Muscle layer of duodenum (tissue), 2 donors: ENCODE results near the gene ELANE.
"Not testable (repeated sequence)": the region's sequence is repeated elsewhere in the genome, so short reads cannot be mapped to it uniquely, and the experiment has no call there.

ENCODE experiments used
- H3K27ac ChIP-seq: one replicate; pipeline ENCODE4 v1.7.0; 2013; ENCODE audit warnings: mild to moderate bottlenecking, low read length
- H3K27me3 ChIP-seq: one replicate; pipeline ENCODE4 v1.7.0; 2013; ENCODE audit warnings: low read depth, mild to moderate bottlenecking, control low read depth, low read length
- H3K36me3 ChIP-seq, 2 donors: one replicate each; pipeline ENCODE4 v1.7.0; 2013; ENCODE audit warnings: low read length in 2 of 2, control low read depth in 1 of 2, mild to moderate bottlenecking in 1 of 2; ENCODE audit not compliant: insufficient read depth in 2 of 2, control insufficient read depth in 1 of 2
- H3K4me1 ChIP-seq, 2 donors: one replicate each; pipeline ENCODE4 v1.7.0; 2013; ENCODE audit warnings: low read length in 2 of 2, mild to moderate bottlenecking in 2 of 2, control low read depth in 1 of 2, moderate library complexity in 1 of 2; ENCODE audit not compliant: insufficient read depth in 2 of 2, control insufficient read depth in 1 of 2
- H3K4me3 ChIP-seq, 2 donors: one replicate each; pipeline ENCODE4 v1.7.0; 2013; ENCODE audit warnings: low read length in 2 of 2, low read depth in 1 of 2, mild to moderate bottlenecking in 1 of 2
- H3K9me3 ChIP-seq, 2 donors: one replicate each; pipeline ENCODE4 v1.7.0; 2013; ENCODE audit warnings: low read length in 2 of 2, control low read depth in 1 of 2, mild to moderate bottlenecking in 1 of 2; ENCODE audit not compliant: control insufficient read depth in 1 of 2
- donor health status: healthy.

The ELANE gene

DNA sequence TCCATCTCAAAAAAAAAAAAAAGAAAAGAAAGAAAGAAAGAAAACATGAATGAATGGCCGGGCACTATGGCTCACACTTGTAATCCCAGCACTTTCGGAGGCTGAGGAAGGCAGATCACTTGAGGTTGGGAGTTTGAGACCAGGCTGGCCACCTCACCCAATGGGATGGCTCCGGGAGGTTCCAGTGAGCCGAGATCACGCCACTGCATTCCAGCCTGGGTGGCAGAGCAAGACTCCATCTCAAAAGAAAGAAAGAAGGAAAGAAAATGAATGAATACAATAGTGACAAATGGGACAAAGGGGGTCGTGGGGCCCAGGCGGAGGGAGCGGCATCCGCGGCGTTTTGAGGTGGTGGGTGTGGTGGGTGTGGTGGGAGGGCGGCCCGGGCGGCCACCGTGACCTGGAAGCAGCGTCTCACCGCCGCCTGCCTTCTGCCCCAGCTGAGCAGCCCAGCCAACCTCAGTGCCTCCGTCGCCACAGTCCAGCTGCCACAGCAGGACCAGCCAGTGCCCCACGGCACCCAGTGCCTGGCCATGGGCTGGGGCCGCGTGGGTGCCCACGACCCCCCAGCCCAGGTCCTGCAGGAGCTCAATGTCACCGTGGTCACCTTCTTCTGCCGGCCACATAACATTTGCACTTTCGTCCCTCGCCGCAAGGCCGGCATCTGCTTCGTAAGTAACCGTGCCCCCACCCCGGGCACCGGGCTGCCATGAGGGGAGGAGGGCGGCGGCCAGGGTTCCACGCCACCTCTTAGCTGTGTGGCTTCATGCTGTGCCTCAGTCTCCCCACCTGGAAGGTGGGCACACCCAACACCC lies 6.2 kb upstream of the ELANE start:
- H3K27ac ChIP-seq, result no peak overlapping the region
- no peaks in the 10 kb centered on the region for H3K9me3 ChIP-seq
- H3K4me3 ChIP-seq, result no peak overlapping the region
- no peaks in the 10 kb centered on the region for H3K36me3 ChIP-seq
- H3K4me1 ChIP-seq, result peaks cover 0 to 19% of the 10 kb centered on the region in 2 donors
- no peaks in the 10 kb centered on the region for H3K27me3 ChIP-seq

DNA sequence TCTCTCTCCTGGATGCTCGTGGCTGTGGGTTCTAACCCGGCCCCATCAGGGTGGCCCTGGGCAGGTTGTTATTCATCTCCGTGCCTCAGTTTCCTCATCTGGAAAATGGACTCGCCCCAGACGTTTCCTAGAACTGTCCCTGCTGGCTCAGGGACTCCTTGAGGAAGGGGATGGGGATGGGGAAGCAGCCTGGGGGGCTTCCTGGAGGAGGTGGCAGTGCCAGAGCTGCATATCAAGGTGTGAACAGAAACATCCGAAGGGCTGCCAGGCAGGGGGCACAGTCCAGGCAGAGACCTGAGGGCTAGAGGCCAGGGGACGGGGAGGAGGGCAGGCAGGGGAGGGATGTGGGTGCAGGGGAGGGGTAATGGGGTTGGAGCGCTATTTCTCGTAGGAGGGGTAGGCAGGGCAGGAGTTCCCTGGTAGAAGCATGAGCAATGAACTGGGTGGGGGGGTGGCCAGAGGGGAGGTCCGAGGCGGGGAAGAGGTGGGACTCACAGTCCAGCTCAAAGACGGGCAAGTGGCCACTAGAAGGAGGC lies 3.6 kb upstream of the ELANE start:
- no peak overlapping the region for H3K27ac ChIP-seq

DNA sequence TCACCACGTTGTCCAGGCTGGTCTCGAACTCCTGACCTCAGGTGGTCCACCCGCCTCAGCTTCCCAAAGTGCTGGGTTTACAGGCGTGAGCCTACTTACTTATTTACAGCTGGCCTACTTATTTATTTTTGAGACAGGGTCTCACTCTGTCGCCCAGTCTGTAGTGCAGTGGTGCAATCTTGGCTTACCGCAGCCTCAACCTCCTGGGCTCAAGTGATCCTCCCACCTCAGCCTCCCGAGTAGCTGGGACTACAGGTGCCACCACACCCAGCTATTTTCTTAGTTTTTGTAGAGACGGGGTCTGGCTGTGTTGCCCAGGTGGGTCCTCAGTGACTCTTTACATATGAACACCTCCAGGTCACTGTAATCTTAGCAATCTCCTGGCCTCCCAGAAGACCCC lies 2.9 kb upstream of the ELANE start:
- not testable (repeated sequence) for H3K36me3 ChIP-seq, H3K9me3 ChIP-seq, H3K27ac ChIP-seq, H3K4me3 ChIP-seq, H3K27me3 ChIP-seq
- H3K4me1 ChIP-seq, result peaks cover 0 to 17% of the 10 kb centered on the region in 2 donors

More for the DNA sequence above, 3.6 kb upstream of the ELANE start:
- Histone ChIP-seq H3K4me3 (no peak overlapping the region), H3K27me3 (no peaks in the 10 kb centered on the region), H3K36me3 (no peaks in the 10 kb centered on the region), H3K9me3 (no peaks in the 10 kb centered on the region), H3K4me1 (peaks cover 0 to 22% of the 10 kb centered on the region in 2 donors)

DNA sequence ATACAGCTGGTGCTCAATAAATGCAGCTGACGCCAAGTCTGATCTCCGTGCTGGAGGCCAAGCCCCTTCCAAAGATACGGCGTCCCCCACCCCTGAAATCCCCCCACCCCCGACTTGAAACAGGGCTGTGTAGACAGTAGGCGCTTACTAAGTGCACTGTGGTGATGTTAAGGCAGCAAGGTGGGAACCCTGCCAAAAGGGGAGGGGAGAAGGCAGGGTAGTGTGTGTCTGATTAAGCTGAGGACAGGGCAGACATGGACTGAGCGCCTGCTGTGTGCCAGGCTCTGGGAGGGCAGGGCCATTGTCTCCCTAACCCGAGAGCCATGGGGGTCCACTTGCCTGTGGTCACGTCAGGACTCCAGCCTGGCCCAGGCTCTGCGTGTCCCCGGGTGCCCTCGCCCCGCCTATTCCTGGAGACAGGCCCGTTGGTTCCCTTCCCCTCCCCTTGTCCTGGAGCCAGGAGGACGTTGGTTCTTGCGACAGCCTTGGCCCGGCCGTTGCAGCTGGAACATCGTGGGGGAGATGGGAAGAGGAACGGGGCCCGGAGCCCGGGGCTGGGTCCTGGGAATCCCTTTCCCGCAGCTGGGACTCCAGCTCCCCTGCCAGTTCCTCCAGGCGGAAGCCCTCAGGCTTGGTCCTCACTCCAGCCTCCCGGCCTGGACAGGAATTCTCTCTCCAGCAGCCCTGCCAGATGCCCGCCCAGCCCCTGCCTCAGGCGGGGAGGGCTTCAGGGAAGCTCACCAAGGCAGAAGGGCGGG lies 1.7 kb upstream of the ELANE start:
- Histone ChIP-seq H3K4me3 (peak overlapping the region in 1 of 2 donors; percentile 25), H3K27ac (no peak overlapping the region), H3K27me3 (no peaks in the 10 kb centered on the region), H3K9me3 (no peaks in the 10 kb centered on the region), H3K36me3 (no peaks in the 10 kb centered on the region), H3K4me1 (peaks cover 0 to 17% of the 10 kb centered on the region in 2 donors)

DNA sequence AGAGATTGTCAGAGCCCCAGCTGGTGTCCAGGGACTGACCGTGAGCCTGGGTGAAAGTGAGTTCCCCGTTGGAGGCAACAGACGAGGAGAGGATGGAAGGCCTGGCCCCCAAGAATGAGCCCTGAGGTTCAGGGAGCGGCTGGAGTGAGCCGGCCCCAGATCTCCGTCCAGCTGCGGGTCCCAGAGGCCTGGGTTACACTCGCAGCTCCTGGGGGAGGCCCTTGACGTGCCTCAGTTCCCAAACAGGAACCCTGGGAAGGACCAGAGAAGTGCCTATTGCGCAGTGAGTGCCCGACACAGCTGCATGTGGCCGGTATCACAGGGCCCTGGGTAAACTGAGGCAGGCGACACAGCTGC lies 1.1 kb upstream of the ELANE start:
- Histone ChIP-seq H3K4me1 (peaks cover 0 to 17% of the 10 kb centered on the region in 2 donors), H3K27ac (no peak overlapping the region), H3K36me3 (no peaks in the 10 kb centered on the region), H3K27me3 (no peaks in the 10 kb centered on the region), H3K9me3 (no peaks in the 10 kb centered on the region), H3K4me3 (peak overlapping the region in 1 of 2 donors; percentile 25)

DNA sequence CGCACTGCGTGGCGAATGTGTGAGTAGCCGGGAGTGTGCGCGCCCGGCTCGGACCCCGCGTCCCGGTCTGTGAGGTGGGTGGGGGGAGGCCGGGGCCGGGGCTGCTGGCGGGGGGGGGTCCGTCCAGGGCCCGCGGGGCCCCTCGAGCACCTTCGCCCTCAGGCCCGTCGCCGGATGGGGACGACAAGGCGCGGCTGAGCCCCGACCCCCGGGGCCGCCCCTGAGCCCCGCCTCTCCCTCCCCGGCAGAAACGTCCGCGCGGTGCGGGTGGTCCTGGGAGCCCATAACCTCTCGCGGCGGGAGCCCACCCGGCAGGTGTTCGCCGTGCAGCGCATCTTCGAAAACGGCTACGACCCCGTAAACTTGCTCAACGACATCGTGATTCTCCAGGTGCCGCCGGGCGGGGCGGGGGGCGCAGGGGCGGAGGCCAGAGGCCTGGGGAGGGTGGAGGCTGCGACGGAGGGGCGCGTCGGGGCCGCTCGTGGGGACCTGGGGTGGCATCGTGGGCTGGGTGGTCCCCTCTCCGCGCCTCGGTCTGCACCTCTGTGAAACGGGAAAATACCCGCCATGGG lies 997 bp downstream of the ELANE start:
- no peaks in the 10 kb centered on the region for H3K36me3 ChIP-seq
- peaks cover 0 to 12% of the 10 kb centered on the region in 2 donors for H3K4me1 ChIP-seq
- no peak overlapping the region for H3K27ac ChIP-seq
- H3K27me3 ChIP-seq, result no peaks in the 10 kb centered on the region
- H3K4me3 ChIP-seq, result no peak overlapping the region
- no peaks in the 10 kb centered on the region for H3K9me3 ChIP-seq

DNA sequence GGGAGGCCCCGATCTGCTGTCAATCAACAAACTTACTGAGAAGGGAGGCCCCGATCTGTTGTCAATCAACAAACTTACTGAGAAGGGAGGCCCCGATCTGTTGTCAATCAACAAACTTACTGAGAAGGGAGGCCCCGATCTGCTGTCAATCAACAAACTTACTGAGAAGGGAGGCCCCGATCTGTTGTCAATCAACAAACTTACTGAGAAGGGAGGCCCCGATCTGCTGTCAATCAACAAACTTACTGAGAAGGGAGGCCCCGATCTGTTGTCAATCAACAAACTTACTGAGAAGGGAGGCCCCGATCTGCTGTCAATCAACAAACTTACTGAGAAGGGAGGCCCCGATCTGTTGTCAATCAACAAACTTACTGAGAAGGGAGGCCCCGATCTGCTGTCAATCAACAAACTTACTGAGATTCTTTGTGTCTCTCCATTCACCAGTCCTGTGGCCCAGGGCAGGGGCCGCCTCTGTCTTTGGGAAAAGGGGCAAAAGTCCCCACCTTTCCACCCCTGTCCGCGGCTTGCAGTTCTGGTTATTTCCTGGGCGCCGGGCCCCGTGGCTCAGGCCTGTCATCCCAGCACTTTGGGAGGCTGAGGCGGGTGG lies 1.6 kb downstream of the ELANE start:
- H3K4me3 ChIP-seq, H3K27ac ChIP-seq, H3K27me3 ChIP-seq, H3K9me3 ChIP-seq, H3K36me3 ChIP-seq: not testable (repeated sequence)
- H3K4me1 ChIP-seq, result peaks cover 0 to 12% of the 10 kb centered on the region in 2 donors

DNA sequence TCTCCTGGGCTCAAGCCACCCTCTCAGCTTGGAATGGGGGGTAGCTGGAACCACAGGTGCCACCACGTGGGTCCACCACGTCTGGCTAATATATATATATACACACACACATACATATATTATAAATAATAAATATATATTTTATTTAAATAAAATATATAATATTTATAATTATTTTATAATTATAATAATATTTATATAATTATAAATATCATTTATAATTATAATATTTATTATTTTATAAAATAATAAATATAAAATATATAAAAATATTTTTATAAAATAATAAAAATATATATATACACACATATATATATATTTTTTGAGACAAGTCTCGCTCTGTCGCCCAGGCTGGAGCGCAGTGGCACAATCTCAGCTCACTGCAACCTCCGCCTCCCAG lies 2.4 kb downstream of the ELANE start:
- Histone ChIP-seq H3K36me3 (no peaks in the 10 kb centered on the region), H3K4me3 (no peak overlapping the region), H3K27me3 (no peaks in the 10 kb centered on the region), H3K4me1 (peaks cover 0 to 14% of the 10 kb centered on the region in 2 donors), H3K27ac (no peak overlapping the region), H3K9me3 (no peaks in the 10 kb centered on the region)

DNA sequence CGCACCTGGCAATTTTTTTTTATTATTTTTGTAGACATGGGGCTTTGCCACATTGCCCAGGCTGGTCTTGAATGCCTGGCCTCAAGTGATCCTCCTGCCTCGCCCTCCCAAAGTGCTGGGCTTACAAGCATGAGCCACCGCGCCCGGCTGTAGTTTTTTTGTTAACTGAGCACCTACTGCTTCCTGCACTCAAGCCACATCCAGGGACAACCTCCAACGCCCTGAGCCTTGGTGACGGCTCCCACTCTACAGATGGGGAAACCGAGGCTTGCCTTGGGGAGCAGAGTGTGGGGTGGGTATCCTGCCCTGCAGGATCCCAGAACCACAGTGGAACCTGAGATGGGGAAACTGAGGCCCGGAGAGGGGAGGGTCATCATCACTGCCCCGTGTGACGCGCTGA lies 3.0 kb downstream of the ELANE start:
- Histone ChIP-seq H3K4me3 (no peak overlapping the region), H3K27me3 (no peaks in the 10 kb centered on the region), H3K36me3 (no peaks in the 10 kb centered on the region), H3K9me3 (no peaks in the 10 kb centered on the region), H3K4me1 (peaks cover 0 to 16% of the 10 kb centered on the region in 2 donors), H3K27ac (no peak overlapping the region)

DNA sequence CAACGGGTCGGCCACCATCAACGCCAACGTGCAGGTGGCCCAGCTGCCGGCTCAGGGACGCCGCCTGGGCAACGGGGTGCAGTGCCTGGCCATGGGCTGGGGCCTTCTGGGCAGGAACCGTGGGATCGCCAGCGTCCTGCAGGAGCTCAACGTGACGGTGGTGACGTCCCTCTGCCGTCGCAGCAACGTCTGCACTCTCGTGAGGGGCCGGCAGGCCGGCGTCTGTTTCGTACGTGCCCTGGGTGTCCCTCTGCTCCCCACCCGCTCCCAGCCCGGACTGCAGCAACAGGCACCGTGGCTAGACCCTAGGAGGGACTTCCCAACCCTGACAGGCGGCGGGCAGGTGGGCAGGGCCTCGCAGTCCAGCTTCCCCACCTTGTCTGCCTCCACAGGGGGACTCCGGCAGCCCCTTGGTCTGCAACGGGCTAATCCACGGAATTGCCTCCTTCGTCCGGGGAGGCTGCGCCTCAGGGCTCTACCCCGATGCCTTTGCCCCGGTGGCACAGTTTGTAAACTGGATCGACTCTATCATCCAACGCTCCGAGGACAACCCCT lies 3.5 kb downstream of the ELANE start:
- no peaks in the 10 kb centered on the region for H3K36me3 ChIP-seq
- peaks cover 0 to 14% of the 10 kb centered on the region in 2 donors for H3K4me1 ChIP-seq
- no peak overlapping the region for H3K4me3 ChIP-seq
- no peaks in the 10 kb centered on the region for H3K9me3 ChIP-seq
- no peak overlapping the region for H3K27ac ChIP-seq
- H3K27me3 ChIP-seq, result no peaks in the 10 kb centered on the region

DNA sequence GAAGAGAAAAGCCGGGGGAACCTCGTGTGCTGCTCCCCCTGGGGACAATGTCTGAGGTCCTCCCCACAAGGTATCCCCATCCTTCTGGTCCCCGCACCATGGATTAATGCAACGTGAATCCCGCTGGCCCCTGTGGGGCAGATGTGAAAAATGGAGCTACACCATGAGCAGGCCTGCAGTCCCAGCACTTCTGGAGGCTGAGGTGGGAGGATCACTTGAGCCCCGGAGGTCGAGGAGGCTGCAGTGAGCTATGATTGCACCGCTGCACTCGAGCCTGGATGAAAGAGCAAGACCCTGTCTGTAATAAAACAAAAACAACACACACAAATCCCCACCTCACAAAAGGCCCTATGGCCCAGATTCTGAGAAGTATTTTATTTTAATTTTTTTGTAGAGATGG lies 6.2 kb downstream of the ELANE start:
- Histone ChIP-seq H3K27me3 (no peaks in the 10 kb centered on the region), H3K27ac (no peak overlapping the region), H3K4me1 (peaks cover 0 to 15% of the 10 kb centered on the region in 2 donors), H3K36me3 (no peaks in the 10 kb centered on the region), H3K9me3 (no peaks in the 10 kb centered on the region), H3K4me3 (no peak overlapping the region)
